ENCODE results near the gene EIF1.

GRCh38 chr17:41642252-41643156 is 46.2 kb upstream of the EIF1 start:
- TF ChIP-seq CTCF (IDR thresholded peaks at IDR 0.05; ENCODE audit: low read length) (no peak), EZH2 (optimal IDR thresholded peaks at IDR 0.05; ENCODE audit: low read depth, low read length) (no peak), EZH2phosphoT487 (IDR thresholded peaks at IDR 0.05; ENCODE audit: low read length) (no peak)
